Brain microvascular endothelial cell (primary cell): ENCODE measurements around the gene CDK13.

Experiments
- DNase-seq: peaks from one replicate; pipeline ENCODE4 v3.0.0-alpha.2; 2020
- H3K27ac ChIP-seq: fragments of 250-450 bp; sonication (Bioruptor Pico); 2 replicates; pipeline ENCODE4 v1.5.1; 2020; ENCODE audit warnings: mild to moderate bottlenecking, moderate library complexity
- H3K27me3 ChIP-seq: fragments of 250-450 bp; sonication (Bioruptor Pico); replicated peaks from 2 replicates; pipeline ENCODE4 v1.5.1; 2020; ENCODE audit warnings: mild to moderate bottlenecking
- H3K36me3 ChIP-seq: fragments of 250-450 bp; sonication (Bioruptor Pico); replicated peaks from 2 replicates; pipeline ENCODE4 v1.5.1; 2020; ENCODE audit warnings: mild to moderate bottlenecking
- H3K4me3 ChIP-seq: 2 replicates; pipeline ENCODE4 v1.5.1; 2011; ENCODE audit warnings: low read depth, mild to moderate bottlenecking, control low read depth, low read length, moderate library complexity
- CTCF ChIP-seq: IDR thresholded peaks from 2 replicates; pipeline ENCODE4 v1.5.1; 2011; ENCODE audit warnings: low read depth, mild to moderate bottlenecking, moderate library complexity, low read length, control low read depth, inconsistent platforms; ENCODE audit errors: missing control alignments
- in situ Hi-C: cut with HindIII; loops from 2 replicates; pipeline ENCODE4 v1.10.0; 2017; ENCODE audit warnings: low sequenced_read_pairs, low pct_ligation_motif_present

Gene CDK13

DNA sequence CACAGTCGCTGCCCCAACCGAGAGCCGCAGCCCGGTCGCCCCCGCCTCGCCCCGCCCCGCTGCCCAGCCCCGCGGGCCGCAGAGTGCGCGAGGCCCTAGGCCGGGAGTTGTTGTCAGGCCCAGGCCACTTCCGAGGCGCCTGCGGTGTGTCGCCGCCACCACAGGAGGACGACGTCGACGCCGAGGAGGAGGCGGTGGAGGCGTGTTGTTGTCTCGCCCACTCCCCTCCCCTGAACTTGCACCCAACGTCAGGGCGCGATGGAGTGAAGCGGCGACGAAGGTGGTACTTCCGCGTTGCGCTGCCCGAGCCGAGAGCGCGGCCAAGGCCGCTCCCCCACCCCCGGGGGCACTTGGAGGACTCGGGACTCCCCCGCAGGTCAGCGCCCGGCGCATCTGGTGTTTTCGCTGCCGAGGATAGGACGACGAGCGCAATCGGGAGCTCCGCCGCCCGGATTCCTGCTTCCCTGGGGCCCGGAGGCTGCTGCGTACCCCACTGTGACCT, at the start of gene CDK13:
TSS of gene CDK13 (plus strand) at position 286 of the 502 bp plus-strand sequence. CDS start 386 bp downstream, outside the sequence.
- Histone ChIP-seq H3K36me3 (no peaks in the 10 kb centered on the region), H3K27me3 (no peaks in the 10 kb centered on the region), H3K4me3 (peak within 1 kb of the TSS; percentile 83), H3K27ac (peak within 1 kb of the TSS; percentile 87)
- peak; percentile 59 for DNase-seq
- TF ChIP-seq CTCF, result no peak
- in situ Hi-C loops, result no loop called here

DNA sequence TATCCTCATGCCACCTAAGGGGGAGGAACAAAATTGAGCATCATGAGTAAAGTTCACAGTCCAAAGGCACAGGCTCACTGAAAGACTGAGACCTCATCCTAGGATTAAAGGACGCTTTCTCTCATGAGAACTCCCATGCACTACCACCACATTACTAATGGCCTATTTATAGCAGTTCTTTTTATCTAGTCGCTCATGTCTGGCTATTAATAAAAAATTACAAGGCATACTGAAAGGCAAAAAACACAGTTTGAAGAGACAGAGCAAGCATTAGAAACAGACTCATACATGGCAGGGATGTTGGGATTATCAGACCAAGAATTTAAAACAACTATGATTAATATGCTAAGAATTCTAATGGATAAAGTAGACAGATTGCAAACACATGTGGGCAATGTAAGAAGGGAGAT, 46.0 kb upstream of the CDK13 start:
- no peak for TF ChIP-seq CTCF
- in situ Hi-C loops, result no loop called here
- Histone ChIP-seq H3K27ac (no peak overlapping the region), H3K36me3 (no peaks in the 10 kb centered on the region), H3K4me3 (no peak overlapping the region), H3K27me3 (no peaks in the 10 kb centered on the region)
- peak; percentile 9 for DNase-seq

- Histone ChIP-seq H3K4me3 (no peak overlapping the region), H3K27me3 (no peaks in the 10 kb centered on the region), H3K36me3 (no peaks in the 10 kb centered on the region), H3K27ac (no peak overlapping the region)
- TF ChIP-seq CTCF, result no peak
- in situ Hi-C loops, result no loop called here
- DNase-seq, result no peak
Observed at GRCh38 chr7:39908141-39908540, 41.9 kb upstream of the CDK13 start.

GRCh38 chr7:39908973-39909372, 41.1 kb upstream of the CDK13 start:
- no peaks in the 10 kb centered on the region for H3K36me3 ChIP-seq
- in situ Hi-C loops, result no loop called here
- H3K4me3 ChIP-seq, result no peak overlapping the region
- H3K27me3 ChIP-seq, result no peaks in the 10 kb centered on the region
- no peak for TF ChIP-seq CTCF
- H3K27ac ChIP-seq, result no peak overlapping the region
- DNase-seq, result no peak

DNA sequence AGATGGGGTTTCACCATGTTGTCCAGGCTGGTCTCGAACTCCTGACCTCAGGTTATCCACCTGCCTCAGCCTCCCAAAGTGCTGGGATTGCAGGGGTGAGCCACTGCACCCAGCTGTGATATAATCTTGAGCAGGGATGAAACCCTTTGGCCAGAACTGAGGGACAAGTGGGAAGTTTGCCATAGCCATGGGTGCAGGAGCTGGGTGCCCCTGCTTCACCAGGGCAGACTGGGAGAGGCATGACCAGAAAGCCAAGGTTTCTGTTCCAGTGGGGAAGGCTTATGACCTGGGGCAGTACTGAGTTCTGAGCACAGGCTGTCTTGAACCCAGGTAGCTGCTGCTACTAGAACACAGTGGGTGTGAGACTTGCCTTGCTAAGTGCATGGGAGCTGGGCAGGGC, 40.5 kb upstream of the CDK13 start:
- TF ChIP-seq CTCF, result no peak
- Histone ChIP-seq H3K27me3 (no peaks in the 10 kb centered on the region), H3K36me3 (no peaks in the 10 kb centered on the region), H3K27ac (no peak overlapping the region), H3K4me3 (no peak overlapping the region)
- in situ Hi-C loops, result no loop called here
- no peak for DNase-seq
